Calu3 (cell line): ENCODE results near the gene SRMS. TPM values are rescaled to one million over a fixed set of nuclear protein-coding genes. Genes with fewer than 3 reads are reported as not detected.

Source experiments
- BruUV-seq: library from RNA; stranded (reverse); fragments of 400-500 nt; replicated peaks from 2 replicates; lab custom pipeline; 2021; lab: Mats Ljungman, UMichigan
- CTCF ChIA-PET: fragments of 300-600 bp; sonication (Branson Sonifier 250); formaldehyde crosslinking; loops from one replicate; lab custom pipeline; 2022; ENCODE audit warnings: antibody characterized with exemption; lab: Charles Lee
- DNase-seq: peaks from one replicate; pipeline ENCODE4 v3.0.0; 2022
- H3K27ac Mint-ChIP-seq: one replicate; pipeline ENCODE4 v1.8.0; 2022; ENCODE audit warnings: mixed read lengths; ENCODE audit not compliant: unreplicated experiment
- H3K27me3 Mint-ChIP-seq: one replicate; pipeline ENCODE4 v1.8.0; 2022; ENCODE audit warnings: mixed read lengths; ENCODE audit not compliant: unreplicated experiment
- H3K36me3 Mint-ChIP-seq: one replicate; pipeline ENCODE4 v1.8.0; 2022; ENCODE audit warnings: mild to moderate bottlenecking, moderate library complexity, mixed read lengths; ENCODE audit not compliant: insufficient read depth, unreplicated experiment
- H3K4me1 Mint-ChIP-seq: one replicate; pipeline ENCODE4 v1.8.0; 2022; ENCODE audit warnings: mild to moderate bottlenecking, low read depth, mixed read lengths; ENCODE audit not compliant: unreplicated experiment
- H3K4me3 Mint-ChIP-seq: one replicate; pipeline ENCODE4 v1.8.0; 2022; ENCODE audit warnings: mild to moderate bottlenecking, low read depth, moderate library complexity, mixed read lengths; ENCODE audit not compliant: unreplicated experiment
- H3K9me3 Mint-ChIP-seq: one replicate; pipeline ENCODE4 v1.8.0; 2022; ENCODE audit warnings: low read depth, mixed read lengths; ENCODE audit not compliant: unreplicated experiment
- CTCF ChIP-seq: fragments of 200-600 bp; IDR thresholded peaks from one replicate; pipeline ENCODE4 v1.8.0; 2022; ENCODE audit warnings: antibody characterized with exemption; ENCODE audit not compliant: unreplicated experiment
- intact Hi-C: fragments of 100-400 bp; cut with micrococcal nuclease; formaldehyde crosslinking; loops from one replicate; pipeline ENCODE4 v1.10.0; 2022; ENCODE audit not compliant: unreplicated experiment
- total RNA-seq: library from RNA; stranded (reverse); gene quantifications from 2 replicates; pipeline ENCODE4 v1.2.3, GENCODE V29; 2022

SRMS gene
- total RNA-seq, 1 experiment from 2014 or later, result not detected

GRCh38 chr20:63549019-63549418, 1.5 kb upstream of the SRMS start:
- no peak overlapping the region for H3K27ac Mint-ChIP-seq
- TF ChIP-seq CTCF, result no peak
- BruUV-seq, result no TSS peak
- H3K4me1 Mint-ChIP-seq, result peaks cover 18% of the 10 kb centered on the region
- H3K4me3 Mint-ChIP-seq, result no peak overlapping the region
- DNase-seq, result no peak
- CTCF ChIA-PET, result no interaction called here
- intact Hi-C loops, result no loop called here
- peaks cover 12% of the 10 kb centered on the region for H3K27me3 Mint-ChIP-seq
- H3K9me3 Mint-ChIP-seq, result no peaks in the 10 kb centered on the region
- H3K36me3 Mint-ChIP-seq, result peaks cover 23% of the 10 kb centered on the region

GRCh38 chr20:63548542-63548941, 993 bp upstream of the SRMS start:
- no peak overlapping the region for H3K4me3 Mint-ChIP-seq
- DNase-seq, result no peak
- no TSS peak for BruUV-seq
- intact Hi-C loops, result no loop called here
- H3K27ac Mint-ChIP-seq, result no peak overlapping the region
- no peak for TF ChIP-seq CTCF
- peaks cover 22% of the 10 kb centered on the region for H3K4me1 Mint-ChIP-seq
- CTCF ChIA-PET, result interaction anchor here (1.5 kb wide), 1 partner anchor 10 kb away, joined by 6 read pairs; no protein-coding TSS in a partner anchor
- H3K36me3 Mint-ChIP-seq, result peaks cover 20% of the 10 kb centered on the region
- no peaks in the 10 kb centered on the region for H3K9me3 Mint-ChIP-seq
- peaks cover 17% of the 10 kb centered on the region for H3K27me3 Mint-ChIP-seq

- Mint-ChIP-seq H3K4me3 (no peak overlapping the region), H3K27ac (no peak overlapping the region), H3K27me3 (peaks cover 14% of the 10 kb centered on the region), H3K9me3 (no peaks in the 10 kb centered on the region), H3K4me1 (peaks cover 27% of the 10 kb centered on the region), H3K36me3 (peaks cover 6% of the 10 kb centered on the region)
- no TSS peak for BruUV-seq
- no peak for DNase-seq
- CTCF ChIA-PET, result interaction anchor here (1.5 kb wide), 1 partner anchor 9 kb away, joined by 6 read pairs; no protein-coding TSS in a partner anchor
- TF ChIP-seq CTCF, result no peak
- intact Hi-C loops, result no loop called here
Measured at GRCh38 chr20:63546956-63547724, 409 bp downstream of the SRMS start.

- no TSS peak for BruUV-seq
- CTCF ChIA-PET, result interaction anchor here (1.0 kb wide), 1 partner anchor 9 kb away, joined by 3 read pairs; the partner anchor contains the start of gene PTK6
- no peak overlapping the region for H3K27ac Mint-ChIP-seq
- H3K36me3 Mint-ChIP-seq, result peaks cover 5% of the 10 kb centered on the region
- H3K27me3 Mint-ChIP-seq, result peaks cover 14% of the 10 kb centered on the region
- no peak overlapping the region for H3K4me3 Mint-ChIP-seq
- H3K9me3 Mint-ChIP-seq, result no peaks in the 10 kb centered on the region
- no peak for TF ChIP-seq CTCF
- intact Hi-C loops, result no loop called here
- no peak for DNase-seq
- H3K4me1 Mint-ChIP-seq, result peaks cover 27% of the 10 kb centered on the region
Measured at GRCh38 chr20:63546256-63546955, 1.1 kb downstream of the SRMS start.
